ENCODE results near the gene TTLL4.
A peak's percentile ranks its signal among the peaks of the same experiment; 100 is the strongest.
"Not testable (repeated sequence)": the region's sequence is repeated elsewhere in the genome, so short reads cannot be mapped to it uniquely, and the experiment has no call there.

Gene TTLL4

GRCh38 chr2:218710687-218711549, at the start of gene TTLL4:
TSS of gene TTLL4 (plus strand) at chr2:218710835. CDS start at chr2:218737677, 26,842 bp downstream.
- peak within 1 kb of the TSS; percentile 93 for H3K4me3 ChIP-seq (ENCODE audit: low read length)
- H3K27ac ChIP-seq (ENCODE audit: low read length): peak within 1 kb of the TSS; percentile 65
- no peaks in the 10 kb centered on the region for H3K9me3 ChIP-seq (ENCODE audit: insufficient read depth, low read depth, low read length)
- H3K4me1 ChIP-seq (ENCODE audit: insufficient read depth, low read length): no peaks in the 10 kb centered on the region
- H3K9ac ChIP-seq (ENCODE audit: low read depth, low read length): peak within 1 kb of the TSS; percentile 86
- H3K36me3 ChIP-seq (ENCODE audit: insufficient read depth, low read depth, low read length): peaks cover 26% of the 10 kb centered on the region
- no peaks in the 10 kb centered on the region for H3K27me3 ChIP-seq (ENCODE audit: insufficient read depth, low read length)

DNA sequence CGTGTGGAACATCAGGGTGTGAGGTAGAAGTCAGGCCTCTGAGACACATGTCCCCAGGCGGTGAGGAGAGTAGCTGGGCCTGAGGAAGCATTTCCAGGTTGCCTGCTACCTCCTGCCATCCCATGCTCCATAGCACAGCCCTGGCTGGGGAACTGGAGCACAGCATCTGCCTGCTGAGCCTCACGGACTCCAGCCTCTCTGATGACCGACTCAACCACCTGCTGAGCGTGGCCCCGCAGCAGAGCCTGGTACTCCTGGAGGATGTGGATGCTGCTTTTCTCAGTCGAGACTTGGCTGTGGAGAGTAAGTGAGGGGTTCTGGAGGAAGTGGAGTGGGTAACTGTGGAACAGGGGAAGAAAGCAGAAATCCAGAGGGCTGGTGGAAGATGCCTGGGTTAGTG, 48.3 kb upstream of the TTLL4 start:
- Histone ChIP-seq H3K9me3 (ENCODE audit: insufficient read depth, low read depth, low read length) (no peaks in the 10 kb centered on the region), H3K36me3 (ENCODE audit: insufficient read depth, low read depth, low read length) (peaks cover 68% of the 10 kb centered on the region), H3K27ac (ENCODE audit: low read length) (no peak overlapping the region), H3K9ac (ENCODE audit: low read depth, low read length) (no peak overlapping the region), H3K27me3 (ENCODE audit: insufficient read depth, low read length) (no peaks in the 10 kb centered on the region), H3K4me1 (ENCODE audit: insufficient read depth, low read length) (no peaks in the 10 kb centered on the region), H3K4me3 (ENCODE audit: low read length) (no peak overlapping the region)

- Histone ChIP-seq H3K4me1 (ENCODE audit: insufficient read depth, low read length) (no peaks in the 10 kb centered on the region), H3K4me3 (ENCODE audit: low read length) (no peak overlapping the region), H3K36me3 (ENCODE audit: insufficient read depth, low read depth, low read length) (peaks cover 68% of the 10 kb centered on the region), H3K9me3 (ENCODE audit: insufficient read depth, low read depth, low read length) (no peaks in the 10 kb centered on the region), H3K9ac (ENCODE audit: low read depth, low read length) (no peak overlapping the region), H3K27me3 (ENCODE audit: insufficient read depth, low read length) (no peaks in the 10 kb centered on the region), H3K27ac (ENCODE audit: low read length) (no peak overlapping the region)
Measured at GRCh38 chr2:218662827-218663226, 47.8 kb upstream of the TTLL4 start.

- Histone ChIP-seq H3K27ac (ENCODE audit: low read length) (no peak overlapping the region), H3K36me3 (ENCODE audit: insufficient read depth, low read depth, low read length) (peaks cover 74% of the 10 kb centered on the region), H3K4me3 (ENCODE audit: low read length) (no peak overlapping the region), H3K9ac (ENCODE audit: low read depth, low read length) (no peak overlapping the region), H3K9me3 (ENCODE audit: insufficient read depth, low read depth, low read length) (no peaks in the 10 kb centered on the region), H3K27me3 (ENCODE audit: insufficient read depth, low read length) (no peaks in the 10 kb centered on the region), H3K4me1 (ENCODE audit: insufficient read depth, low read length) (no peaks in the 10 kb centered on the region)
Measured at GRCh38 chr2:218663901-218664300, 46.7 kb upstream of the TTLL4 start.

- Histone ChIP-seq H3K4me3 (ENCODE audit: low read length) (no peak overlapping the region), H3K9ac (ENCODE audit: low read depth, low read length) (no peak overlapping the region), H3K27ac (ENCODE audit: low read length) (no peak overlapping the region), H3K27me3 (ENCODE audit: insufficient read depth, low read length) (no peaks in the 10 kb centered on the region), H3K4me1 (ENCODE audit: insufficient read depth, low read length) (no peaks in the 10 kb centered on the region), H3K36me3 (ENCODE audit: insufficient read depth, low read depth, low read length) (peaks cover 74% of the 10 kb centered on the region), H3K9me3 (ENCODE audit: insufficient read depth, low read depth, low read length) (no peaks in the 10 kb centered on the region)
Measured at GRCh38 chr2:218664653-218665052, 46.0 kb upstream of the TTLL4 start.

- Histone ChIP-seq H3K27me3 (ENCODE audit: insufficient read depth, low read length) (no peaks in the 10 kb centered on the region), H3K9me3 (ENCODE audit: insufficient read depth, low read depth, low read length) (no peaks in the 10 kb centered on the region), H3K9ac (ENCODE audit: low read depth, low read length) (peak overlapping the region; percentile 81), H3K4me3 (ENCODE audit: low read length) (peak overlapping the region; percentile 92), H3K36me3 (ENCODE audit: insufficient read depth, low read depth, low read length) (peaks cover 29% of the 10 kb centered on the region), H3K27ac (ENCODE audit: low read length) (peak overlapping the region; percentile 59), H3K4me1 (ENCODE audit: insufficient read depth, low read length) (peaks cover 4% of the 10 kb centered on the region; the same call in 1 of the 2 replicates)
Measured at GRCh38 chr2:218671097-218671653, 39.5 kb upstream of the TTLL4 start.

DNA sequence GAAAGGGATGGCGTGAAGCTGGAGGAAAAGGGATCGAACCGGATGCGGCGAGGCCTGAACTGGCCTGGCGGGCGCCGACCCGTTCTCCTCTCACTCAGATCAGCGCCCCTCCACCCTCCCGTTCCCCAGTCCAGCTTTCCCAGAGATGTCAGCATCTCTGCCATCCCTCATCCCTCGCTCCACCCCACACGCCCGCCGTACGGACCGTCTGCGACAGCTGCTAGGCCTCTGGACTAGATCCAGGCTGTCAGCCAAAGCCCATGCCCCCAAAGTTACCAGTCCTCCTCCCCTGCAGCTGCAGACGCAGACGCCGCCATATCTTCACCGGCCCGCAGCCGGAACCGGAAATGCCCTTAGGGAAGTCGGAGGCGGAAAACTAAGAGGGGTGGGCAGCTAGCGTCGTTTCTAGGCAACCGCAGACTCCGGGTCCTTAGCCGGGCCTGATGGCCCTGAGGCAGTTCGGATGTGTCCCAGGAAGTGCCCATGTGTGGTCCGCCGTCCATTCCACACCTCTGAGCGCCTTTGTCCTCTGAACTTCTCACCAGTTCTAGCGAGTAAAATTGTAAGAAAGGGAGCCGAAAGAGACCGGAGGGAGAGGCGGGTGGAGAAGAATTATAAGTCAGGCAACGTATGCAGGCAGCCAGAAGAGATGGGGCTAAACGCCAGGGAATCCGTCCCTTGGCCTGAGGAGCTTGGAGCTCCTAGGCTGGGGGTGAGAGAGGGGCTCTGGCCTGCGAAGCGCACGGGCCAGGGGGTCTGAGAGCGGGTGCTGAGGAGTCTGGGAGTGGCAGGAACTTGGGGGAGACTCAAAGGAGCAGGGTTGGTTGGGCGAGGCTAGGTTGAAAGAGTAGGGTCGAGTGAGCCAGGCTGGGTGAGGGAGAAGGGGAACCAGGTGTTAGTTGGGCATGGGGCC, 38.7 kb upstream of the TTLL4 start, which contains the start of the genes RNF25 and STK36:
TSS of gene RNF25 (minus strand) at position 349 of the 913 bp plus-strand sequence. CDS start at position 317, 32 bp downstream.
TSS of gene STK36 (plus strand) at position 433 of the 913 bp plus-strand sequence. CDS start 744 bp downstream, outside the sequence.
- Histone ChIP-seq H3K9ac (ENCODE audit: low read depth, low read length) (peak within 1 kb of the TSS; percentile 81), H3K27ac (ENCODE audit: low read length) (peak within 1 kb of the TSS; percentile 59), H3K4me1 (ENCODE audit: insufficient read depth, low read length) (peaks cover 4% of the 10 kb centered on the region; the same call in 1 of the 2 replicates), H3K36me3 (ENCODE audit: insufficient read depth, low read depth, low read length) (peaks cover 25% of the 10 kb centered on the region), H3K27me3 (ENCODE audit: insufficient read depth, low read length) (no peaks in the 10 kb centered on the region), H3K4me3 (ENCODE audit: low read length) (peak within 1 kb of the TSS; percentile 92), H3K9me3 (ENCODE audit: insufficient read depth, low read depth, low read length) (no peaks in the 10 kb centered on the region)

GRCh38 chr2:218679119-218679518, 31.5 kb upstream of the TTLL4 start:
- no peak overlapping the region for H3K9ac ChIP-seq (ENCODE audit: low read depth, low read length)
- no peaks in the 10 kb centered on the region for H3K4me1 ChIP-seq (ENCODE audit: insufficient read depth, low read length)
- no peaks in the 10 kb centered on the region for H3K27me3 ChIP-seq (ENCODE audit: insufficient read depth, low read length)
- no peaks in the 10 kb centered on the region for H3K9me3 ChIP-seq (ENCODE audit: insufficient read depth, low read depth, low read length)
- peaks cover 49% of the 10 kb centered on the region for H3K36me3 ChIP-seq (ENCODE audit: insufficient read depth, low read depth, low read length)
- no peak overlapping the region for H3K4me3 ChIP-seq (ENCODE audit: low read length)
- H3K27ac ChIP-seq (ENCODE audit: low read length): no peak overlapping the region

DNA sequence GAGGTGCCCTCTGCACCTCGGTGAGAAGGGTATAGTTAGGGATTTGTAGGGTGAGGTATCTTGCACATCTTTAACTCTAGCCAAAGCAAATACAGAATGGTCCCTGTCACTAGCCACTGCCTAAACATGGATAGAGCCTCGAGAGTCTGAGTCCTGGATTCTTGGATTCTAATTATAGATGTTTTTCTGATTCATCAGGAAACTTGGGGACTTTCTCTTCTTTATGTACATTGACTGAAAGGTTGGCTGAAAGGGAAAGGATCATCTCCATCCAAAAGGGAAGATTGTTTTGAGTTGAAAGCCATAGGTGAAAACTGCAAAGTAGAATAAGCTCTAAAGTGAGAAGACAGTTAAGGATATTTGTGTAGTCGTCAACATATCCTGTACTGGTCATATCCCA, 30.6 kb upstream of the TTLL4 start:
- Histone ChIP-seq H3K4me1 (ENCODE audit: insufficient read depth, low read length) (no peaks in the 10 kb centered on the region), H3K9ac (ENCODE audit: low read depth, low read length) (no peak overlapping the region), H3K9me3 (ENCODE audit: insufficient read depth, low read depth, low read length) (no peaks in the 10 kb centered on the region), H3K4me3 (ENCODE audit: low read length) (no peak overlapping the region), H3K27me3 (ENCODE audit: insufficient read depth, low read length) (no peaks in the 10 kb centered on the region), H3K27ac (ENCODE audit: low read length) (no peak overlapping the region), H3K36me3 (ENCODE audit: insufficient read depth, low read depth, low read length) (peaks cover 54% of the 10 kb centered on the region)

- not testable (repeated sequence) for H3K27ac ChIP-seq (ENCODE audit: low read length); H3K9me3 ChIP-seq (ENCODE audit: insufficient read depth, low read depth, low read length); H3K4me3 ChIP-seq (ENCODE audit: low read length); H3K9ac ChIP-seq (ENCODE audit: low read depth, low read length); H3K27me3 ChIP-seq (ENCODE audit: insufficient read depth, low read length); H3K4me1 ChIP-seq (ENCODE audit: insufficient read depth, low read length)
- H3K36me3 ChIP-seq (ENCODE audit: insufficient read depth, low read depth, low read length): peaks cover 57% of the 10 kb centered on the region
Measured at GRCh38 chr2:218687400-218688060, 23.1 kb upstream of the TTLL4 start.

DNA sequence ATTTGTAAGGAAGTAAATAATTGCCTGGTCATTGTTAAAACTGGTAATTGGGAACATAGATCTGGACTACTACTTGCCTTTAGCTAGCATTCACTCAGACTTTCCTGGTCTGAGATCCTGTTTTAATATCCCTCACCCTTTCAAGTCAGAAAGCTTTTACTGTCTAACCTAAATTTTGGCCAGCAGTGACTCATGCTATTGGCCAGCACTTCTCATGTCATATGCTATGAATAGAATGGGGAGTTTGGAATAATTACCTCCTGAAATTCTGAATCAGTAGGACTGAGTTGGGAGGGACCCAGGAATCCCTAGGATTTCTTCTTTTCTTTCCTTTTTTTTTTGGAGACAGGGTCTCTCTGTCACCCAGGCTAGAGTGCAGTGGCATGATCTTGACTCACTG, 19.4 kb upstream of the TTLL4 start:
- Histone ChIP-seq H3K27me3 (ENCODE audit: insufficient read depth, low read length) (no peaks in the 10 kb centered on the region), H3K4me1 (ENCODE audit: insufficient read depth, low read length) (no peaks in the 10 kb centered on the region), H3K36me3 (ENCODE audit: insufficient read depth, low read depth, low read length) (peaks cover 67% of the 10 kb centered on the region), H3K27ac (ENCODE audit: low read length) (no peak overlapping the region), H3K9ac (ENCODE audit: low read depth, low read length) (no peak overlapping the region), H3K4me3 (ENCODE audit: low read length) (no peak overlapping the region), H3K9me3 (ENCODE audit: insufficient read depth, low read depth, low read length) (no peaks in the 10 kb centered on the region)

Data from iPS-20b (cell line).